Natural killer cell (primary cell): ENCODE data around the gene CLCN4. TPM values are rescaled to one million over a fixed set of nuclear protein-coding genes. Genes with fewer than 3 reads are reported as not detected.

ENCODE experiments used
- ATAC-seq, 3 donors: fragments of 150-1000 bp in 2 of 3; fragments of 200-7000 bp in 1 of 3; cut with Tn5 transposase; 1 replicate in 1 of 3; 2 replicates in 2 of 3; pipeline ENCODE4 v1.10.0; 2021; ENCODE audit warnings: mild to moderate bottlenecking in 2 of 3, moderate library complexity in 2 of 3
- DNase-seq, 2 donors: peaks; one replicate each; pipeline versions ENCODE4 v3.0.0 to v3.0.0-alpha.2; 2013 to 2021; ENCODE audit warnings: mixed read lengths in 1 of 2
- H3K27ac ChIP-seq: one replicate; pipeline ENCODE4 v1.5.1; 2013; ENCODE audit warnings: mild to moderate bottlenecking, low read length
- H3K27me3 ChIP-seq: one replicate; pipeline ENCODE4 v1.6.1; 2013; ENCODE audit warnings: low read length; ENCODE audit not compliant: control insufficient read depth, insufficient read depth
- H3K36me3 ChIP-seq: one replicate; pipeline ENCODE4 v1.6.1; 2013; ENCODE audit warnings: low read length; ENCODE audit not compliant: control insufficient read depth, insufficient read depth
- H3K4me1 ChIP-seq: one replicate; pipeline ENCODE4 v1.6.1; 2013; ENCODE audit warnings: low read length; ENCODE audit not compliant: control insufficient read depth, insufficient read depth
- H3K4me3 ChIP-seq: one replicate; pipeline ENCODE4 v1.5.1; 2013; ENCODE audit warnings: low read length
- H3K9me3 ChIP-seq: one replicate; pipeline ENCODE4 v1.6.1; 2013; ENCODE audit warnings: low read length; ENCODE audit not compliant: control insufficient read depth, insufficient read depth
- H3K27ac Mint-ChIP-seq, 2 donors: one replicate each; pipeline ENCODE4 v1.8.0; 2022; ENCODE audit warnings: mild to moderate bottlenecking in 2 of 2, mixed read lengths in 2 of 2, moderate library complexity in 1 of 2
- H3K27me3 Mint-ChIP-seq, 2 donors: one replicate each; pipeline ENCODE4 v1.8.0; 2022; ENCODE audit warnings: low read depth in 2 of 2, mixed read lengths in 2 of 2
- H3K36me3 Mint-ChIP-seq: one replicate; pipeline ENCODE4 v1.8.0; 2022; ENCODE audit warnings: mixed read lengths
- H3K4me1 Mint-ChIP-seq, 2 donors: one replicate each; pipeline ENCODE4 v1.8.0; 2022; ENCODE audit warnings: mixed read lengths in 2 of 2
- H3K4me3 Mint-ChIP-seq: one replicate; pipeline ENCODE4 v1.8.0; 2022; ENCODE audit warnings: mild to moderate bottlenecking, moderate library complexity, mixed read lengths
- H3K9me3 Mint-ChIP-seq, 2 donors: one replicate each; pipeline ENCODE4 v1.8.0; 2022; ENCODE audit warnings: mixed read lengths in 2 of 2
- CTCF ChIP-seq: fragments of 200-600 bp; IDR thresholded peaks from one replicate; pipeline ENCODE4 v1.8.0; 2022; ENCODE audit warnings: antibody characterized with exemption
- WGBS: methylation state at CpG from one replicate; pipeline ENCODE4 v1.1.7; 2013; ENCODE audit warnings: missing lambda C conversion rate; ENCODE audit not compliant: insufficient coverage; 5-methylcytosine and 5-hydroxymethylcytosine counted together
- intact Hi-C: fragments of 100-400 bp; cut with micrococcal nuclease; formaldehyde crosslinking; loops from one replicate; pipeline ENCODE4 v1.14.2; 2022
- total RNA-seq, 4 donors: library from RNA; stranded (reverse); fragments of 120-200 nt in 1 of 4; gene quantifications; one replicate each; pipeline versions ENCODE4 v1.2.3 to v1.2.4, GENCODE V29; 2013 to 2022

The CLCN4 gene
- total RNA-seq, 3 donors from 2014 or later (not counting 1 experiment from before 2014, with no cell fraction given) = 0.05 to 0.66 (median 0.23) TPM

- no peak overlapping the region for H3K27ac Mint-ChIP-seq
- DNase-seq (no peak), ATAC-seq (no peak)
- H3K27me3 Mint-ChIP-seq = peaks cover 0 to 21% of the 10 kb centered on the region in 2 donors
- H3K9me3 ChIP-seq = no peaks in the 10 kb centered on the region
- WGBS = 100% methylated on average over 1 of the region's 3 CpGs
- no peaks in the 10 kb centered on the region for H3K36me3 Mint-ChIP-seq
- H3K27ac ChIP-seq = no peak overlapping the region
- no peaks in the 10 kb centered on the region for H3K36me3 ChIP-seq
- no peaks in the 10 kb centered on the region for H3K4me1 Mint-ChIP-seq
- H3K9me3 Mint-ChIP-seq = no peaks in the 10 kb centered on the region
- H3K4me3 Mint-ChIP-seq = no peak overlapping the region
- intact Hi-C loops = no loop called here
- TF ChIP-seq CTCF = no peak
- H3K4me1 ChIP-seq = no peaks in the 10 kb centered on the region
- no peak overlapping the region for H3K4me3 ChIP-seq
- H3K27me3 ChIP-seq = no peaks in the 10 kb centered on the region
Measured at GRCh38 chrX:10233173-10233572, 76.4 kb downstream of the CLCN4 start.

GRCh38 chrX:10233696-10234095 lies 76.9 kb downstream of the CLCN4 start:
- no peak for ATAC-seq
- Mint-ChIP-seq H3K4me3 (no peak overlapping the region), H3K36me3 (no peaks in the 10 kb centered on the region), H3K27ac (no peak overlapping the region), H3K27me3 (peaks cover 0 to 21% of the 10 kb centered on the region in 2 donors), H3K4me1 (no peaks in the 10 kb centered on the region), H3K9me3 (no peaks in the 10 kb centered on the region)
- DNase-seq = no peak
- no peak for TF ChIP-seq CTCF
- Histone ChIP-seq H3K36me3 (no peaks in the 10 kb centered on the region), H3K27me3 (no peaks in the 10 kb centered on the region), H3K4me3 (no peak overlapping the region), H3K9me3 (no peaks in the 10 kb centered on the region), H3K4me1 (no peaks in the 10 kb centered on the region), H3K27ac (no peak overlapping the region)
- intact Hi-C loops = no loop called here
- 96% methylated on average over 5 of the region's 6 CpGs for WGBS

- 96% methylated on average over 7 of the region's 7 CpGs for WGBS
Measured at GRCh38 chrX:10235851-10236250, 79.1 kb downstream of the CLCN4 start.

More at GRCh38 chrX:10235851-10236250, 79.1 kb downstream of the CLCN4 start:
- H3K27me3 Mint-ChIP-seq = peaks cover 0 to 21% of the 10 kb centered on the region in 2 donors
- intact Hi-C loops = no loop called here
- DNase-seq = no peak
- no peak for TF ChIP-seq CTCF
- H3K27ac ChIP-seq = no peak overlapping the region
- H3K4me1 Mint-ChIP-seq = no peaks in the 10 kb centered on the region
- no peak overlapping the region for H3K4me3 ChIP-seq
- no peaks in the 10 kb centered on the region for H3K4me1 ChIP-seq
- no peaks in the 10 kb centered on the region for H3K36me3 Mint-ChIP-seq
- no peak for ATAC-seq
- H3K4me3 Mint-ChIP-seq = no peak overlapping the region
- no peaks in the 10 kb centered on the region for H3K9me3 ChIP-seq
- H3K9me3 Mint-ChIP-seq = no peaks in the 10 kb centered on the region
- no peak overlapping the region for H3K27ac Mint-ChIP-seq
- no peaks in the 10 kb centered on the region for H3K27me3 ChIP-seq
- H3K36me3 ChIP-seq = no peaks in the 10 kb centered on the region
